SIG-M5 treated with dmso at 0.1 percent for 504 hours (cell line): ENCODE measurements around the gene RPL18.
"Not testable (repeated sequence)": the region's sequence is repeated elsewhere in the genome, so short reads cannot be mapped to it uniquely, and the experiment has no call there.

ENCODE experiments used
- DNase-seq: peaks from one replicate; lab custom pipeline; 2025; ENCODE audit not compliant: unreplicated experiment; lab: John Stamatoyannopoulos, UW

The RPL18 gene

DNA sequence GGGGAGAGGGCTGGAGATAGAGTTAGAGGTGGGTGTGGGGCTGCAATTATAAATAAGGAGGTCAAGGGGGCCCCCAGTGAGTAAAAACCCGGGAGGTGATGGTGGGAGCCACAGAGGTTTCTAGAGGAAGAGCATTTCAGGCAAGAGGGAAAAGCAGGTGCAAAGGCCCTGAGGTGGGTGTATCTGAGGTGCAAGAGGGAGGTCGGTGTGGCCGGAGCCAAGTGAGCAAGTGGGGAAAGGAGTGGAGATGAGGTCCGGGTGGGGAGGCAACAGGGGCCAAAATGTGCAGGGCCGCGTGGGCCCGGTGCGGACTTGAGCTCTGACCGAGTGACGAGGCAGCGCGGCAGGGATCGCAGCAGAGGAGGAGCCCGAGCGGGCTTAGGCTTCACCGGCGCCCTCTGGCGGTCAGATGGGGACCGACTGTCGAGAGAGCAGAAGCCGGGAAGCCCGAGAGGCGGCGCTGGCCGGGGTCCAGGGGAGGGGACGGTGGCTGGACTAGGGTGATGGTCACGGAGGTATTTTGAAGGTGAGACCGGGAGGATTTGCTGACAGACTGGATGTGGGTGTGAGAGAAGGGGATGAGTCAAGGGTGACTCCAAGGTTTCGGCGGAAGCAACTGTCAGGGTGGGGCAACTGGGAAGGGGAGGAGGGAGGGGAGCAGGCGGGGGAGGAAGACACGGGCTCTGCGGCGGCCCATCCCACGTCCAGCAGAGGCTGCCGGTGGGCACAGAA, 30.1 kb downstream of the RPL18 start:
- DNase-seq, result peak; percentile 87

DNA sequence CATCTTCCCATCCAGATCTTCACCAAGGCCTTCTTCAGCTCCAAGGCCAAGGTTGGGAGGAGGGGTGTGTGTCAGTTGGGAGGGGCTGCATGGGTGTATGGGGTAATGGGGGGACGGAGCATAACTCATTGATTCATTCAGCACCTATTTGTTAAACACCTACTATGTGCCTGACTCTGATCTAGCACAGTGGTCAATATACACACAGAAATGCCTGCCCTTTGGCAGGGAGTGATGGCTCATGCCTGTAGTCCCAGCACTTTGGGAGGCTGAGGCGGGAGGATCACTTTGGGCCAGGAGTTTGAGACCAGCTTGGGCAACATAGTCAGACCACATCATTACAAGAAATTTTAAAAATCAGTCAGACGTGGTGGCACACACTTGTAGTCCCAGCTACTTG, 31.6 kb downstream of the RPL18 start:
- no peak for DNase-seq

DNA sequence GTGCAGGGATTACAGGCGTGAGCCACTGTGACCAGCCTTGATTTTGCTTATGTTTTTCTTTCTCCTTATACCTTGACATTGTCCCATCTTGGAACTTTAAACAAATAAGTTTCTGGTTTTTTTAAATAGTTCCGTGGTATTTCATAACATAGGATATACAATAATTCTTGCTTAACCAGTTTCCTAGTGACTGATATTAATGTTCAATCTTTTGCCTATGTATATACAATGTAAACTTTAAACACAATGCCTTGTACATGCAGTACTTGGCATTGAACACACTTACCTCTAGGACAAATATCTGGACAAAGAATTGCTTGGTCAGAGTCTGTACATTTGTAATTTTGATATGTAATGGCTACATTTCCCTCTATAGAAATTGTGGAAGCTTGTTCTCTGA, 36.8 kb downstream of the RPL18 start:
- peak; percentile 43 for DNase-seq

DNA sequence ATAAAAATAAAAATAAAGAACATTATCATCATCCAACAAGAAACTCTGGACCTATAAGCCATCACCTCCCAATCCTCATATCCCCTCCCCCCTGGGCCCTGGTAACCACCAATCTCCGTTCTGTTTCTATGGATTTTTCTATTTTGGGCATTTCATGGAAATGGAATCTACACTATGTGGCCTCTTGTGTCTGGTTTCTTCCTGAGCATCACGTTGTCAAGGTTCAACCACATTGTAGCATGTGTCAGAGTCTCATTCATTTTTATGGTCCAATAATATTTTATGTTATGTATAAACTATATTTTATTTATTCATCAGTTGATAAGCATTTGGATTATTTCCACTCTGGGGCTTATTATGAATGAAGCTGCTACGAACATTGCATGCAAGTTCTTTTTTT, 40.1 kb downstream of the RPL18 start:
- DNase-seq, result no peak

DNA sequence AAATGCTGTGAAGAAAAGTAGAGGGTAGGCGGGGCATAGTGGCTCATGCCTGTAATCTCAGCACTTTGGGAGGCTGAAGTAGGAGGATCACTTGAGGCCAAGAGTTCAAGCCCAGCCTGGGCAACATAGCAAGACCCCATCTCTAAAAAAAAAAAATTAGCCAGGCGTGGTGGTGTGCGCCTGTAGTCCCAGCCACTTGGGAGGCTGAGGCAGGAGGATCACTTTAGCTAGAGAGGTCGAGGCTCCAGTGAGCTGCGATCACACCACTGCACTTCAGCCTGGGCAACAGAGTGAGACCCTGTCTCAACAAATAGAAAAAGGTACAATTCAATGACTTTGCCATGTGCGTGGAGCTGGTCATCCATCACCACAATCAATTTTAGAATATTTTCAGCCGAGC, 41.1 kb downstream of the RPL18 start:
- not testable (repeated sequence) for DNase-seq

DNA sequence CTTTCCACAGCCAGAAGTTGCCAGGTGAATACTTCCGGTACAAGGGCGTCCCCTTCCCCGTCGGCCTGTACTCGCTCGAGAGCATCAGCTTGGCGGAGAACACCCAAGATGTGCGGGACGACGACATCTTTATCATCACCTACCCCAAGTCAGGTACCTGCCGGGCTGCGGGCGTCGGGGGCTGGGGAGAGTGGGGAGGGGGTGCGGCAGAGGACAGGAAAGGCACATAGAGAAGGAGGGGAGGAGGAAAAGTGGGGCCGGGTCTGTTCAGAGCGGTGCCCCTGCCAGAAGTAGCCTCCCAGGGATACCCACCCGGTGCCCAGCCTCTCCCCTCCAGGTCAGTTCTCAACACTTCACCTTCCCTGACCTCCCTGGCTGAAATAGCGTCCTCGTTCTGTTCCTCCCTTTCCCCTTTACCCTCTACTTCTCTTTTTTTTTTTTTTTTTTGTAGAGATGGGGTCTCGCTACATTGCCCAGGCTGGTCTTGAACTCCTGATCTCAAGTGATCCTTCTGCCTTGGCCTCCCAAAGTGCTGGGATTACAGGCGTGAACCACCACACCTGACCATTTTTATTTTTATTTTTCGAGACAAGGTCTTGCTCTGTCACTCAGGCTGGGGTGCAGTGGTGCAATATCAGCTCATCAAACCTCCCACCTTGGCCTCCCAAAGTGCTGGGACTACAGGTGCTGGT, 42.9 kb downstream of the RPL18 start:
- no peak for DNase-seq

DNA sequence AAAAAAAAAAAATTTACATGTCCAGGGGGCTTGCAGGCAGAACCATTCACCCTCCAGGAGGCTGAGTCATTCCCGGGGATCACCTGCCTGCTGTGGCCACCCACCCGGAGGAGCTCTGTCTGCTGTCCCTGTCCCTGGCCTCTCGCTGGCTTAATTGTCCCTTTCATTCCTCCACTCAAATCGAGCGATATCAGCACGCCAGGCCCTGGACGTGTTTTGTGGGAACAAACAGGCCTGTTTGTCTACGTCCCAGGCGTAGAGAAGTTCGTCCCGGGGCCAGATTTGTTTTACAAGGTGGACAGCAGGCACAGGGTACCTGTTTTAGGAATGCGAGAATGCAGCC, 45.8 kb downstream of the RPL18 start:
- DNase-seq, result no peak

DNA sequence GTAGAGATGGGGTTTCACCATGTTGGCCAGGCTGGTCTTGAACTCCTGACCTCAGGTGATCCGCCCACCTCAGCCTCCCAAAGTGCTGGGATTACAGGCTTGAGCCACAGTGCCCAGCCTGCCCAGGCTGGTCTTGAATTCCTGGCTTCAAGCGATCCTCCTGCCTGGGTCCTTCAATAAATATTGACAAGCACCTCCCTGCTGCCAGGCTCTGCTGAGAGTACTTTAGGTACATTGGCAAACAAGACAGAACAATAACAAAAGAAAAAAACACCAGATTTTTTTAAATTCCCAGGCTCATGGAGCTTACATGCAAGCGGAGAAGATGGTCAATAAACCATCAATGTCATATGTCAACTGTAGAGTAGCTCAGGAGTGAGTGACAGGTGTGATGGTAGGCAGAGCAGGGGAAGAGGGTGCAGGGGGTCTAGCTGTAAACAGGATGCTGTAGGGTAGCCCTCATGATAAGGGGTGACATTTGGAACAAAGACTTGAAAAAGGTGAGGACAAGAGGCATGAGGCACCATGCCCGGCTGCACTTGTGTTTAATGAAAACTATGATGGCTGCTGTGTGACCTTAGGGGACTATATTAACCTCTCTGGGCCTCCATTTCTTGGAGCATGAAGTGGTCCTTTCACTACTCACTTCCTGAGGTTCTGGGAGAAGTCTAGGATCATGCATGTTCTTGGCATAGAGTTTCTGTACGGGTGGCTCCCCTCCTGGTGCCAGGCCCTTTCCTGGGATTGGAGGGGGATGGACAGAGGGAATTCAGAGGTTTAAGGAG, 47.4 kb downstream of the RPL18 start:
- no peak for DNase-seq

DNA sequence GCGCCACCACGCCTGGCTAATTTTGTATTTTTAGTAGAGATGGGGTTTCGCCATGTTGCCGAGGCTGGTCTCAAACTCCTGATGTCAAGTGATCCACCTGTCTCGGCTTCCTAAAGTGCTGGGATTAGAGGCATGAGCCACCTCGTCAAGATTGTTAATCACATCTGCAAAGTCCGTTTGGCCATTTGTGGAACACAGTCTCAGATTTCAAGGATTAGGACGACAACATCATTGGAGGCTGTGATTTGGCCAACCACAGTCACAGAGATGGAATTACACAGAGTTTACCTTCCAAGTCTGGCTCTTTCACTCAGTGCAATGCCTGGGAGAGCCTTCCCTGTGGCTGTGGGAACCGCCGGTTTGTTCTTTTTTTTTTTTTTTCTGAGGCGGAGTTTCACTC, 49.2 kb downstream of the RPL18 start:
- no peak for DNase-seq

DNA sequence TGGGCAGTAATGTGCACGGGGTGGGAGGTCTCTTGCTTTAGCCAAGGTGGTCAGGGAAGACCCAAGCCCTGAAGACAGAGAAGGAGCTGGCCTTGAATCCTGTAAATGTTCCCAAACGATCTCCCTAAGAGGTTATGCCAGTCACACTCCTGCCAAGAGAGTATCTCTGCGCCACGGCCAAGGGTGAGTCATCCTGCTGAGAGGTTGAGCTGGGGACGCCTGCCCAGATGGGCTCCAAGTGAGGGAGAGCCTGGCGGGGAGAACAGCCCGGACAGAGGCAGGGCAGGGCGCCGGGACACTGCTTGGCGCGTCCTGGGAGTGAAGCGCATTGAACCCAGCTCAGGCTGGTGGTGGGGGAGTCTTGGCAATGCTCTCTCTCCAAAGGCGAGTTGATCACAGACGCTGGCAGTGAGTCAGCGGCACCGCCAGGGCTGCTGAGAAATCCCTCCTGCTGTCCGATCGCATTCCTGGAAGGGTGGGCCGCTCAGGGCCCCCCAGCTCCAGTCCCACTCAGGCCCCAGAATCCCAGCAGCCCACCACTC, 50.6 kb downstream of the RPL18 start:
- peak; percentile 34 for DNase-seq
